Stimulated activated CD4-positive, alpha-beta T cell treated with anti-CD3 and anti-CD28 coated beads, Interleukin-12 subunit alpha, Interleukin-12 subunit beta, amount 100 ng/mL, for 48 hours (primary cell): ENCODE data around the gene IL9.
"Not testable (repeated sequence)": the region's sequence is repeated elsewhere in the genome, so short reads cannot be mapped to it uniquely, and the experiment has no call there.

Experiments
- DNase-seq, 3 donors: peaks; one replicate each; pipeline ENCODE4 v3.0.0-alpha.2; 2020; ENCODE audit warnings: low read depth in 2 of 3, low spot score in 1 of 3

Gene IL9

DNA sequence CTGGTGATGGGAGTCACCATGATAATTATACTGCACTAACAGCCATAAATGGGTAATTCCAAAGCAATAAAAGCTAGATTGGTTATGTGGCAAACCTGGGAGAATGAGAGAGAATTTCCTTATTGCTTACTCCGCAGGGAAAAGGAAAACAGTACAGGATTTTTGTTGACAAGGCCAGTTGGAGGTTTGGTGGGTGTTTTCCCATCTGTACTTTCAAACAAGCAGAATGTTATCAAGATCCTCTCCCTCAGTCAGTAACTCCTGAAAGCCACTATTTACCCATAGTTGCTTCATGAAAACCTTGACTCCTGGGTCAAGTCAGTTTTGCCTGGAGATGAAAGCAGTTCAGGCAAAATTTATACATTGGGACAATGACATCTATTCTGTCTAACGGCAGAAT is 26.4 kb downstream of the IL9 start:
- no peak for DNase-seq

DNA sequence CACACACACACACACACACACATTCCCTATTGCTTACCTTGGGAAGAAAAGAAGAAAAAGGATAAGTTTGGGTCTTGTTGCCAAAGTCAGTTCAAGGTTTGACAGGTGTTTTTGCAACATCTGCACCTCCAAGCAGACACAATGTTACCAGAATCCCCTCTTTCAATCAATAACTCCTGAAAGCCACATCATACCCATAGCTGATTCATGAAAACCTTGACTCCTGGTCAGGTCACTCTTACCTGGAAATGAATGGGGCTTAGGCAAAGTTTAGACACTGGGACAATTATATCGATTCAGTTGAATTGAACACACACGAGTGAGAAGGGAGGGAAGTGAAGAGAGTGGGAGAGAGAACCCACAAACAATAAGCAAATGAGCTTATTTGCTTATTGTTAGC is 27.0 kb downstream of the IL9 start:
- no peak for DNase-seq

DNA sequence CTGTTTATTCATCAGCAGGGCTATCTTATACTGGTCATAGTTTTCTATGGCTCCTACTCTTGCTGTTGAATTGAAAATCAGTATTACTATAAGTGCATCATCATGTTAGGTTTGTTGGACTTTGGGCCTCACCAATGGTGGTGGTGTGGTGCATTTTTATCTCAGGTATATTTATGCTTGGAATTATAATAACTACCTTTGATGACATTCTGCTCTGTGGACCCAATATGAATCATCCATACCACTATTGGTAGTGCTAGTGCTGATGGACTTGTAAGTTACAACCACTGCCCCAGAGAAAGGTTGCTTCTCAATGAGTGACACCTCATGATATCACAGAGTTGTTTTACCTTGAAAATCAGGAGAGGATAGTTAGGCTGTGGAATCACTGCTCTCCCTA is 28.0 kb downstream of the IL9 start:
- no peak for DNase-seq

GRCh38 chr5:135866016-135866415 is 29.6 kb downstream of the IL9 start:
- no peak for DNase-seq

DNA sequence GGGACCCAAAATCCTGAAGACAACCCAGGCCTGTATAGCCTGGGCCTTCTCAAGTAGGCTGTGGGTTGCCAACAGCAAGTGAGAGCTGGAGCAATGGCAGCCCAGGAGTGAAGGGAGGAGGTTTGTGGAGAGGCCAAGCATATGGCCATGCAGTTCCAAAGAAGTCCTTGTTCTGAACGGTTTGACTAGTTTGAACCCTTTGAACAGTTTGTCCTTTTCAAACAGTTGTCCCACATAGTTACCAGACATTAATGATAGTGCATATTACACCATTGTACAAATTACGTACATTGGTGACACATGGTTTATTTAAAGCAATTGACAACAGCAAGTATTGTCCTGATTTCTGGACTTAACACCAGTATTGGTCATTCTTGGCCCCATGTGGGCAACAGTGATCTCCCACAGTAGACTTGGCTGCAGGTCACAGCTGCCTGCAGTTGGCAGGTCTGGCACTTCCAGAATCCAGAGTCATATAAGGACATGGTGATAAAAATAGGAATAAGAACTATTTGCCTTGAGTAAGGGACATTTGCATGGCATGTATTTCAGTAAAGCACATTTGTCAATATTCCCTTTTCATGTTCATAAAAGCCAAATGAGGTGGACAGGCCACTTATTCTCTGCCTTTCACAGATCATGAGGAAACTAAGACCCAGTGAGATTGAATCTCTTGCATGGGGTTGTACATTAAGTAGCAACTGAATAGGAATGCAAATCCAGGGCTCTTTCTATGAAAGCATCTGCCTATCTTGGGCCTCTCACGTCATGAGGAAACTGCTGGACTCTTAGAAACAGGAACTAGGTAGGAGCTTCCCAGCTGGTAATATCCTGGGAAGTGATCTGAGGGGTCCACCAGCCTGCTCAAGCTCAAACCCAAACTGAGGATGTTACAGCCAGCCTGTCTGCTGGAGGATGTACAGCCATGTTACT is 30.9 kb downstream of the IL9 start:
- DNase-seq, result no peak

- no peak for DNase-seq
These were observed 32.9 kb downstream of the IL9 start for GRCh38 chr5:135862744-135863143.

DNA sequence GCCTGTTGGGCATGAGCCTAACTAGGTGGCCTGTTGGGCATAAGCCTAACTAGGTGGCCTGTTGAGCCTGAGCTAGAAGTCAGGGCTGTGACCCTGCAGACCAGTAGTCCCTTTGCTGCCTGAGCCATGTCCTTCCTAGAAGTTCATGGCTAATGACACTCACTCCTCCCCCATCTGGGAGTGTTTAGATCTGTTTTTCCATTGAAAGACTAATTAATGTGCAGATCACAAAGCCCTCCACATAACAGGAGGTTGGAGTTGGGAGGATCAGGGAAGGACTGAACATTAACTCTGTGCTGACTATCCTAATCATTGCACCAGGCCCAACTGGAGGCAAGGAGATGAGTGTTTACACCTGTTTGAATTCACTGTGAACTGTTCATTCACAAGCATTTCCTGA is 33.6 kb downstream of the IL9 start:
- no peak for DNase-seq

DNA sequence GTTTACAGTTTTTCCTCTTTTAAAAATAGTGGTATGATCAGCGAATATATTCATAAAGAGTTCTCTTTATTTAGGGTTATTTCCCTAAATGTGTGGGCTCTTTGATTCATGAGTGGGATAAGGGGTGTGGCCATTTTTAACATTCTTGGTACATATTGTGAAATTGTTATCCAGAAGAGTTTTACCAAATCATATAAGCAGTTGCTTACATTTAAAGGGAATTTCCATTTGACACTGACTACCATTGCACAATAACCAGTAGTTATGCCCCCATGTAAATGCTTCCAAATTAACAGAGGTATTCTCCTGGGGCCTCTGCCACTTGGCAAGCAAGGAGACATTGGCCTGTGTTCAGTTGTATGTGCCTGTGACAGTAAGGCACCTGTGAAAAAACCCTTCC is 34.0 kb downstream of the IL9 start:
- DNase-seq, result no peak

- no peak for DNase-seq
These were observed 36.0 kb downstream of the IL9 start for GRCh38 chr5:135859641-135860040.

GRCh38 chr5:135859186-135859585 is 36.5 kb downstream of the IL9 start:
- DNase-seq, result not testable (repeated sequence)

GRCh38 chr5:135857630-135858311 is 37.9 kb downstream of the IL9 start:
- DNase-seq, result no peak

GRCh38 chr5:135851915-135852845 is 43.5 kb downstream of the IL9 start:
- DNase-seq, result no peak

DNA sequence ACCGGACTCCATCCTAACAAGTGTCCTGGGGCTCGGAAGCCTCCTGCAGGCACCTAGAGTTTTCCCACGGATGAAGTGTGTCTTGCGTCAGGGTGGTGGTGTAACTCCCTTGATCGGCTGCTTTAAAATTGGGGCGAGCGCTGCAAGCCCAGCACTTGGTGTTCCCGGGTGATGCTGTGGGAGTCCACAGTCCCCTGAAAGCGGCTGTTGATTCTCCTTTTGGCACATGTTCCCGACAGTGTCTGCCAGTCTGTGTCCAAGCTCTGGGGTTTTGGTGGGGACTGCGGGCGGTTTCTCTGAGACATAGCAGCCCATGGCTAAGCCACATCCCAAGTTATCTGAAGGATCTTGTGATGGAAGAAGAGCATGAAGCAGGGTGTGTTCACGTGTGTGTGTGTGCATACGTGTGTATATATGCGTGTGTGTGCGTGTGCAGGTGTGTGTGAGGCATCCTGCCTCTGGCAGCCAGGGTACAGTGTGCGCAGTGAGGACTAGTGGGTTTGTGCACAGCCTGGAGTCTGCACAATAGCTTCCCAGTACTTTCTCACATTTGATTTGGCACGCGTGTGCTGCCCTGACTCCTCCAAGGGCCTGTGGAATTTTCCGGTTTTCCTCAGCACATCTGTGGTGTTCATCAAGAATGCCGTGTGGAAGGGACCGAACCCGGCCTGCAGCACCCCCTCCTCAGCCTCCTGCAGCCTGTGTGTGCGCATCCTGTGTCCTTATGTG is 44.3 kb downstream of the IL9 start:
- DNase-seq, result no peak

DNA sequence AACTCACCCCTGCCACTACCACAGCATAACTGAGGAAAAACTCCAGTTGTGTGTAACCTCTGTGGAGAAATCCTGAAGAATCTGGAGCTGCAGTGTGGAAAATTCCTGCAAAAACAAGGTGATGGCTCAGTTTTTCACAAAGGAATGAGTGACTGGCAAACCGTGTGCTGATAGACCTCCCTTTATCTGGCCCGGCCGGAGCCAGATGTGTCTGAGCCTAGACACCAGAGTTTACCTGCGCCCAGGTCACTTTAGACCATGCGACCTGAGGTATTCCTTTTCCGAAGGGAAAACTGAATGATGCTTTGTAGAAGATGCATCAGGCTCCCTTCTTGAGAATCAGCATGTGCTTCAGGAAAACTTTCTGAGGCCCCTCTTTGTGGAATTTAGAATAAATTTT is 45.0 kb downstream of the IL9 start:
- DNase-seq, result no peak

- DNase-seq, result no peak
These were observed 45.4 kb downstream of the IL9 start for GRCh38 chr5:135850231-135850630.

- DNase-seq, result no peak
These were observed 47.7 kb downstream of the IL9 start for GRCh38 chr5:135847976-135848375.

- no peak for DNase-seq
These were observed 49.3 kb downstream of the IL9 start for GRCh38 chr5:135846311-135846710.

DNA sequence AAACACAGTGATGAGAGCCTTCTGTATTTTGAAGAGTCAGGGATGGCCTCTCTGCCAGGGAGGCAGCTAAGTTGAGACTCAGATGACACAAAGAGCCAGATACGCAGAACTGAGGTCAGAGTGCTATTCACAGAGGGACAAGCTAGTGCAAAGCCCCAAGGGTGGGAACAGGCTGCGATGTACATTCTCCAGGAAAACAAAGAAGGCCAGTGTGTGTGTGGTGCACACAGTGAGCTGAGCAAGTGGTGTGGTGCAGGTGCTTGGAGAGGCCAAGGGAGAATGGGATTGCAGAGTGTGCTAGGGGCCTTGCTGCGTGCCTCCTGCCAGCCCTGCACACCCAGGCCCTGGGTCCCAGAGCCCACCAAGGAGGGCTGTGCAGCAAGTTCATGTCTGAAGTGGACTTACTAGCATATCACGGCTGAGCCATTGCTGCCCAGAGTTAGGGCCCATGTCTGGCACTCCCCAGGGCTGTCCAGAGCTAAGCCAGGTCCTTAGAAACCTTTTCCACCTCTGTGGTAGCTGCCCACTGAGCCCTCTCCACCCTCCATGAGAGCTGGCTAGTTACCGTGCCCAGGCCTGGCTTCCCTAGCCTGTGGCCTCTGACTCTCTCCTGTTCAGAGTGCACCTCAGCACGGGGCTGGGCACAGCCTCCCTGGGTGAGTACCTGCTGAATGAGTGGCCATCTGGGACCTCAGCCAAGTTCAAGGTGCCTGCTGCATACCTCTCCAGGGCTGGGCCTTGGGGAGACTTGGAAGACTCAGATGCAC is 51.9 kb downstream of the IL9 start:
- DNase-seq, result no peak

DNA sequence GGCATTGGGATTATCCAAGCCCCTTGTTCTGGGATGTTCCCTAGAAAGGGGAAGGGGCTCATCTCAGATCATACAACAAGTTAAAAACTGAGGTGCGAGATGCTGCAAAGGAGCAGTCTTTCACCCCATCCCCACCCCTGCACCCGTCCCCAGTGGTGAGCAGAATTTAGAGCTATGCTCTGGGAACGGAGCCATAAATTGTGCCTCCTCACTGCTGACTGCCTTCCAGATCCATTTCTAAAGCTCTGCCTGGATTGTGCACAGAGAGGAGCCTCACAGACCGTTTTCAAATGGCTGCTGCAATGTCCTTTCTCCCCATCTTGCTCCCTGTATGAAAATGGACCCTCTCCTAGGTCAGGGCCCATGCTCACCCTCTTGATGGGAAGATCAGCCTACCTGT is 52.9 kb downstream of the IL9 start:
- no peak for DNase-seq
